HG03521 (cell line): ENCODE measurements around the gene DDX1.

ENCODE experiments used
- ATAC-seq: cut with Tn5 transposase; IDR thresholded peaks from one replicate; pipeline ENCODE4 v1.9.1; 2021; ENCODE audit warnings: mild to moderate bottlenecking, moderate library complexity; ENCODE audit not compliant: unreplicated experiment

Gene DDX1

DNA sequence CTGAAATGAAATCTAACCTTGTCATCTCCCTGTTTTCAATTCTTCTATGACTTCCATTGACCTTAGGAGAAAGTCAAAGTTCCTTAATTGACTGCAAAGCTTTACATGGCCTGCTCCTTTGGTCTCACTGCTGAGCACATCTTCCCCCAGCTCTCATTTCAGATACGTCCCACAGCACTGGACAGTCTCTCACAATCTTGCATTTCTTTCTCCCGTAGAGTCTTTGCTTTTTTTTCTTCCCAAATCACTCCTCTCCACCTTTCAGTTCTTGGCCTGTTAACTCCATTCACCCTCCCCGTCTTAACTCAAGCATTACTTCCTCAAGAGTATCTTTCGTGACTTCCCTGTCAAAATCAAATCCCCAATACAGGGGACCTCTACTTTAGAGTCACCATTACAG lies 67.2 kb downstream of the DDX1 start:
- no peak for ATAC-seq

DNA sequence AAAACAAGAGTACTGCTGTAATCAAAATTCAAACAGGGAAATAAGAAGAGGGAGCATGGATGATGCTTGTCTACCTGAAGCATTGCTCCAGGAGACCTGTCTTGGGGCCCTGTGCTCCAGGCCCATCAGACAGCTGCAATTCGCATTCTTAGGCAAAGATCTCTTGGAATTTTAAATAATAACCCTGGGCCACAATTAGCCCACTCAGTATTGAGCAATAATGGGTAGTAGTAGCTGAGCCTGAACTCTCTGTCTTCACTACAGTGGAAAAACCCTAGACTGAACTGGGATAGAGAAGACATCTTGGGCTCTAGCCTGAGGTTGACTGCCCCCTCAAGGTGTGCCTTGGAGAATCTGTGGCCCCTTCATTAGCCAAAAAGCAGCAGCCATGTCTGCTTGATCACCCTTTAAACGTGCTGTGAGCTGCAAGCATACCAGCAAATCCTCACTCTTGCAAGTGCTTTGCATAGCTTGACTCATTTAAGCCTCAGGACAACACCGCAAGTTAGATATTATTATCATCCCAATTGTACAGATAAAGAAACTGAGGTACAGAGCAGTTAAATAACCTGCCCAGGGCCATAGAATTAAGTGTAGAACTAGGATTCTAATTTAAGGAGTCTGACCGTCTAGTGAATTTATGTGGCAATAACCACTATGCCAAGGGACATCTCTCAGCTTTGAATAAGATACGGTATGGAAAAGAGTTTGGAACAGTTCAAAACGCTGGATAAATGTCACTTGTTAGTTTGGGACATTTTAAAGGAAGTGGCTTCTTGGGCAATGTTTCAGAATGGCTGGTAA lies 69.0 kb downstream of the DDX1 start:
- no peak for ATAC-seq

- ATAC-seq, result no peak
These were observed 69.6 kb downstream of the DDX1 start for GRCh38 chr2:15661295-15661569.

DNA sequence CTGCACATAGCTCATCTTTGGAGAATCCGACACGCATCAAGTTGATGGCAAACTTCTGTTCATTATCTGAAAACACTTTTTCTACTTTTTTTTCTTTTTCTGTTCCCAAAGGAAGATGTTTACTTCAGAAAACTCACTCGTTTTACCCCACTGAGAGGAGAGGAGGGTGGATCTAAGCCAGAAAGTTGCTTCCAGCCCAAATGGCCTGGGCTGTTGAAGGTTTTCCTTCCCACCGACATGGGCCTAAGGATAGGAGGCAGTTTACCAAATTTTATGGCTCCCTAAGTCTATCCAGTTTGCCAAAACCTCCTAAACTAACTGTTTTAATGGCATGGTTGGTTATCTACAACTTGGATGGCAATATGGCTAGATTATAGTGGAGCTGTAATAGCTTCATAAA lies 70.4 kb downstream of the DDX1 start:
- ATAC-seq, result no peak

DNA sequence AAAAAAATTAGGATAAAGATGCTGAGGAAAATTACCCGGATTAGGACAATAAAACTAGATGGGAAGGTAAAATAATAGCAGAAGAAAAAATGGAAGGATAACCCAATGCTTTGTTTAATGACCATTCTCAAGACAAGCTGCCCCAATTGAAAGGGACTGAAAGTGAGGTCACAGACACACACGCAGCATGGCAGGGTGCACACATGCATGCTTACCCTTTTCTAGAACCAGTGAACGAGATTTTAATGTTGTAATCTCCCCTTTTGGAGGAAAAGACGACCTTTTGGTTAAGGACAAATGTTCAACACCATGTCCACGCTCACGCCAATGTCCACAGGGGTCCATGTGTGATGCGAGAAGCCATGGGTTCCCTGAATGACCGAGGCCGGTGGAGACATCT lies 70.9 kb downstream of the DDX1 start:
- ATAC-seq, result no peak

GRCh38 chr2:15663802-15664201 lies 72.1 kb downstream of the DDX1 start:
- no peak for ATAC-seq

- ATAC-seq, result no peak
These were observed 72.8 kb downstream of the DDX1 start for GRCh38 chr2:15664273-15665066.

GRCh38 chr2:15665067-15665942 lies 73.6 kb downstream of the DDX1 start:
- ATAC-seq, result no peak

DNA sequence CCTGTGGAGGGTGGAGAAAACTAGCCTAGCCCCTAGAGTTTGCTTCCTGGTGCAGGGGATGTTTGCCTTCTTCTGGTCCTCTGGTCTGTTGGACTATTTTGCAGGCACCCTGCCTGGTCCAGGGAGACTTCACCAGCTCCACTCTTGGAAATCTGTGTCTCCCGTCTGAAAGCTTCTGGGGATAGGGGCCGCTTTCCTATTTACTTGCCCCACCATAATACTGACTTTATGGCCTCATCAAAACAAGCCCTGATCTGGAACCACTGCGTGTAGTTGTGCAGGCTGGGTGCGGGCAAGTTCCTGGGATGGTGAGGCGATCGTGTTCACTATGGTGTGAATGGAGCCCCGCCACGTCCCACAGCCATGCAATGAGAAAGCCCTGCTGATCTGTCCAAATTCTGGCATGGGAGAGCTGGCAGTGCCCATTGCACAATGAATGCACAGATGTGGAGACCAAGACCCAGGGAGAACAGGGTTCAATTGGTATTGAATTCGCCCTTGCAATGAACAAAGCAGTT lies 74.3 kb downstream of the DDX1 start:
- no peak for ATAC-seq

- ATAC-seq, result no peak
These were observed 75.5 kb downstream of the DDX1 start for GRCh38 chr2:15666861-15667808.

- no peak for ATAC-seq
These were observed 76.3 kb downstream of the DDX1 start for GRCh38 chr2:15667809-15668556.

DNA sequence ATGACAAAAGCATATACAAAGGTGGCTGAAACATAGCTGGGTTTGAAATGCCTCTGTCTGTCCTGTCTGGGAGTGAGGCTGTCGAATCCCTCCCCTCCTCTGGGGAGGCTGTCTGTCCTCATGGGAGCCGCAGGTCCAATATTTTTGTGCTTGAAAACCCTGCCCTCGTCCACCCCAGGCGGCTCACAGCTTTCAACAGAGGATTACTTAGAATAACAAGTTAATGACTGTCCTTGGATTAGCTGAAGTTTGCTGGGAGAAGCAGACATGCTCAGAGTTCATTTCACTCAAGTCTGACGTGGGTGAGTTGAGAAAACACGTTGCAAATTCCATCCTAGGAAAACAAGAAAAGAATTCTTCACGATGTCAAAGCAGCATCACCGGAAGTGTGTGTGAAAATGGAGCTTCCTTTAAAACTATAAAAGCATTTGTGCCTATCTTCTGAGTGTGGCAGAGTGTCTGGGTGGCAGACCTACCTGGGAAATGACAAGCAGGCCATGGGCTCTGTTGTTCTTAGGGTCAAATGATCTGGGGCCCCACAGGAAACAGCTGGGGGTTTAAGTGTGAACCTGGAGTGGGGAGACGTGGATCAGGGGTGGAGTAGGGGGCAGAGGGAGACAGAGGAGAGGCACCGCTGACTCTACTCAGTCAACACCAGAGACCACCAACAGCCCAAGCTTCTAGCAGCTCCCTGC lies 77.1 kb downstream of the DDX1 start:
- ATAC-seq, result no peak

DNA sequence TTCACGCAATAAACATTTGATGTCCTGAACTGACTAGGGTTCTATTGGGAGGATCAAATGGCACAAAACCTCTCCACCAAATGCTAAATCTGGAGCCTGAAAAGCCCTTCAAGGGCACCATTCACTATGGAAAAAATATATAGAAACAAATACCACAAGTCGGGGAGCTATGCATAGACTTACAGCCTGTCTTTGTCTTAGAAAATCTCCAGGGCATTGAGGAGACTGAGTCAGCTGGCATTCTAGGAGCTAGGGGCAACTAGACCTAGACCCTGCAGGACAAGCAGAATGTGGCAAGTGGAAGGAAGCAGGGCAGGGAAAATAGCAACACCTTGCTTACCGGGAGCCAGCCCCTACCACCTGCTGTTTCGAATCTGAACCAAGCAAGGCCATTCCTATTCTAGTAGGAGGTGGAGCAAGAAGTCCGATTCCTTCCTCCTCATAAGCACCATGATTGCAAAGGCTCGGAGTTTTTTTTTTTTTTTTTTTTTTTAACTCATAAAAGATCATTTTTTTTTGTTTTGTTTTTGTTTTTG lies 77.8 kb downstream of the DDX1 start:
- no peak for ATAC-seq

GRCh38 chr2:15670469-15670868 lies 78.8 kb downstream of the DDX1 start:
- no peak for ATAC-seq

GRCh38 chr2:15670981-15671380 lies 79.3 kb downstream of the DDX1 start:
- ATAC-seq, result no peak

- no peak for ATAC-seq
These were observed 79.7 kb downstream of the DDX1 start for GRCh38 chr2:15671409-15671808.

DNA sequence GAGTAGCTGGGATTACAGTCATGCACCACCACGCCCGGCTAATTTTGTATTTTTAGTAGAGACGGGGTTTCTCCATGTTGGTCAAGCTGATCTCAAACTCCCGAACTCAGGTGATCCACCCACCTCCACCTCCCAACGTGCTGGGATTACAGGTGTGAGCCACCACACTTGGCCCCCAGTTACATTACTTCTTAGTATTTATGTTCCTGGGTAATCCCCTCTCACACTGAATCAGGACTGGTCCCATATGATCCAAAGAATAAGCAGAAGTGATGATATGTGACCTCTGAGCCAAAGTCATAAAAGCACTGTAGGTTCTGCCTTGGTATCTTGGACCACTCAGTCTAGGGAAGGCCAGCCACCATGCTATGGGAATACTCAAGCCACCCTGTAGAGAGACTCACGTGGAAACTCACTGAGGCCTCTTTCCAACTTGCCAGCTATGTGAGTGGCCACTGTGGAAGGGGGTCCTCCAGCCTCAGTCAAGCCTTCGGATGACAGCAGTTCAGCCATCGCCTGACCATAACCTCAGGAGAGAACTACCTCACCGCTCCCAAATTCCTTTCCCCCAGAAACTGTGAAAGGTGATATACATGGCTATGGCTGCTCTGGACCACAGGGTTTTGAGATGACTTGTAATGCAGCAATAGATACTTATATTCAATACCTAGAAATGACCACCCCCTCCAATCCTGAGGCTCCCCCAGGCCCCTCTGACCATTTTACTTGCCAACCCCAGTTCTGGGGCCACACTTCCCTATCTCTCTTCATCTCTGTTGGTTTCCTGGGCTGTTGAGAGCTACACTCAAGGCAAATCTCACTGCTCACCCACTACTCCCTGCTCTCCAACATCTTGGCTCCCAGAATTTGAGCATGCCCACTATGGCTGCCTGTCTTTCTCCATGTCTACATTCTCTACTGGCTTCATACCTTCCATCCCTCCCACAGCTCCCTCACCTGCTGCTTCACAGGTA lies 80.5 kb downstream of the DDX1 start:
- ATAC-seq, result no peak
